ENCODE data around the gene RALGPS1. TPM values are rescaled to one million over a fixed set of nuclear protein-coding genes. Genes with fewer than 3 reads are reported as not detected.

RALGPS1 gene
- total RNA-seq, 4 donors from 2014 or later = 2.2 to 10.3 (median 5.4) TPM

GRCh38 chr9:127122176-127123063, 207.8 kb downstream of the RALGPS1 start, which contains the start of gene ANGPTL2:
TSS of gene ANGPTL2 (minus strand) at chr9:127122635. CDS start at chr9:127108731, 13,904 bp downstream.
- intact Hi-C loops (cut with DNase I; ENCODE audit: low total_unique reads) = loop anchor here (2.0 kb wide), 1 partner anchor 64 kb away; no protein-coding TSS in a partner anchor

GRCh38 chr9:127123064-127123890, 208.7 kb downstream of the RALGPS1 start:
- H3K9me3 ChIP-seq = no peaks in the 10 kb centered on the region
- intact Hi-C loops (cut with DNase I; ENCODE audit: low total_unique reads) (loop anchor here (2.0 kb wide), 1 partner anchor 64 kb away; no protein-coding TSS in a partner anchor), in situ Hi-C loops (cut with MboI; ENCODE audit: low sequenced_read_pairs in 4 of 4) (no loop called here)
- peak overlapping the region; percentile 91 to 95 (median 94) for H3K27ac ChIP-seq
- peaks cover 36 to 49% of the 10 kb centered on the region in 2 donors for H3K4me1 ChIP-seq
- H3K27me3 ChIP-seq = no peaks in the 10 kb centered on the region
- H3K4me3 ChIP-seq = peak overlapping the region; percentile 67 to 94 (median 77)
- DNase-seq = peak in 1 of 2 donors; percentile 59
- no peak for TF ChIP-seq POLR2A (IDR thresholded peaks at IDR 0.05)
- TF ChIP-seq CTCF (IDR thresholded peaks at IDR 0.05 in 4 of 5, conservative IDR thresholded peaks at IDR 0.05 in 1 of 5) = no peak
- H3K36me3 ChIP-seq = no peaks in the 10 kb centered on the region
- peak; percentile 4 for ATAC-seq

More at GRCh38 chr9:127122176-127123063, 207.8 kb downstream of the RALGPS1 start, which contains the start of gene ANGPTL2:
- ATAC-seq (peak; percentile 67 to 76), DNase-seq (peak; percentile 89 to 95)
- H3K4me1 ChIP-seq = peaks cover 42 to 55% of the 10 kb centered on the region in 2 donors
- H3K9me3 ChIP-seq = no peaks in the 10 kb centered on the region
- H3K27ac ChIP-seq = peak within 1 kb of the TSS; percentile 91 to 95 (median 94)
- in situ Hi-C loops (cut with MboI; ENCODE audit: low sequenced_read_pairs in 4 of 4) = no loop called here
- H3K36me3 ChIP-seq = no peaks in the 10 kb centered on the region
- TF ChIP-seq POLR2A (IDR thresholded peaks at IDR 0.05) = peak; percentile 72 to 93
- peak in 1 of 5 experiments; percentile 28 for TF ChIP-seq CTCF (IDR thresholded peaks at IDR 0.05 in 4 of 5, conservative IDR thresholded peaks at IDR 0.05 in 1 of 5)
- H3K4me3 ChIP-seq = peak within 1 kb of the TSS; percentile 67 to 94 (median 77)
- no peaks in the 10 kb centered on the region for H3K27me3 ChIP-seq

DNA sequence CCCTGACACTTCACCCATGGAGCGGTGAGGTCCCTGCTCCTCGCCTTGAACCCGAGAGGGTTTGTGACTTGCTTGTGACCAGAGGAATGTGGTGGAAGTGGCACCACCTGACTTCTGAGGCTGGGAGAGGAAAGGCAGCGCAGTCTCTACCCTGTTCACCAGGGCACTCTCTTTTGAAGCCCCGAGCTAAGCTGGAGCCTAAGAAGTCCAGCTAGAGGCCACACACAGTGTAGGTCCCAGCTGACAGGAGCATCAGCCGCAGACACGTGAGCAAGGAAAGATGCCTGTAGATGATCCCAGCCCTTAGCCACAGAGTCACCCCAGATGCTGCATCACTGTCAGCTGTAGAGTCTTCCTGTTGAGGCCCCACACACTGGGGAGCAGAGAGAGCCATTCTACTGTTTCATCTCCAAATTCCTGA, 209.5 kb downstream of the RALGPS1 start:
- TF ChIP-seq CTCF (IDR thresholded peaks at IDR 0.05 in 4 of 5, conservative IDR thresholded peaks at IDR 0.05 in 1 of 5) (no peak), POLR2A (IDR thresholded peaks at IDR 0.05) (no peak)
- Histone ChIP-seq H3K4me3 (no peak overlapping the region), H3K36me3 (no peaks in the 10 kb centered on the region), H3K27me3 (no peaks in the 10 kb centered on the region), H3K4me1 (peaks cover 34 to 49% of the 10 kb centered on the region in 2 donors), H3K27ac (peak overlapping the region in 3 of 4 donors; percentile 91 to 95 (median 93)), H3K9me3 (no peaks in the 10 kb centered on the region)
- intact Hi-C loops (cut with DNase I; ENCODE audit: low total_unique reads) = no loop called here
- DNase-seq (no peak), ATAC-seq (no peak)
- in situ Hi-C loops (cut with MboI; ENCODE audit: low sequenced_read_pairs in 4 of 4) = no loop called here

DNA sequence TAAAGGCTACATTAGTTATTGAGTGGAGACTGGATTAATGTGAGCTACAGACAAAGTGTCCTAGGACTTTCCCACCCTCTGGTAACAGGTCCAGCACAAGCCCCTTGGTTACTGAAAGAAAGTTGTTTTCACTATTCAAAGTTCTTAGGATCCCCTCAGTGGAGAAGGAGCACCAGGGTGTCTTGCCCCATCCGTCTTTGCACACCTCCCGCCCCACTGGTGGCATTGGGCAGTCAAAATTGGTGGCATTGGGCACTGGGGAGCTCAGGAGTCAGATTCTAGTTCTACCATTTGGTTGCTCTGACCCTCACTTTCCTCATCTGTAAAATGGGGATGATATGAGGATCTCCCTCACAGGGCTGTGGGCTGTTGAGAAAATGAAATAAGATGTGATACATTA, 210.2 kb downstream of the RALGPS1 start:
- H3K27ac ChIP-seq = no peak overlapping the region
- no peaks in the 10 kb centered on the region for H3K36me3 ChIP-seq
- no peaks in the 10 kb centered on the region for H3K27me3 ChIP-seq
- H3K4me3 ChIP-seq = no peak overlapping the region
- H3K9me3 ChIP-seq = no peaks in the 10 kb centered on the region
- no peak for TF ChIP-seq CTCF (IDR thresholded peaks at IDR 0.05 in 4 of 5, conservative IDR thresholded peaks at IDR 0.05 in 1 of 5)
- TF ChIP-seq POLR2A (IDR thresholded peaks at IDR 0.05) = no peak
- DNase-seq (no peak), ATAC-seq (no peak)
- intact Hi-C loops (cut with DNase I; ENCODE audit: low total_unique reads) (no loop called here), in situ Hi-C loops (cut with MboI; ENCODE audit: low sequenced_read_pairs in 4 of 4) (no loop called here)
- H3K4me1 ChIP-seq = peaks cover 37 to 53% of the 10 kb centered on the region in 2 donors

All from gastrocnemius medialis (tissue), 4 donors.